HEK293 (cell line): Measurements from ENCODE around the gene RGPD8.
A peak's percentile ranks its signal among the peaks of the same experiment; 100 is the strongest.

ENCODE experiments used
- CTCF ChIA-PET: fragments of 350-600 bp; formaldehyde crosslinking; extraction: SDS; loops from one replicate; lab custom pipeline; 2021; ENCODE audit warnings: antibody characterized with exemption; lab: Yijun Ruan, JAX
- POLR2A ChIA-PET: fragments of 300-600 bp; formaldehyde crosslinking; extraction: SDS; loops from one replicate; lab custom pipeline; 2020; ENCODE audit warnings: antibody characterized with exemption, inconsistent platforms; lab: Yijun Ruan, JAX
- H3K27ac ChIP-seq: fragments of 200-500 bp; sonication (Bioruptor generic); 2 replicates; pipeline ENCODE4 v1.5.1; 2014; ENCODE audit warnings: low read depth, low read length, control low read depth, inconsistent platforms; ENCODE audit errors: extremely low read depth
- H3K36me3 ChIP-seq, 2 experiments: fragments of 200-500 bp in 1 of 2; sonication (Bioruptor generic) in 1 of 2; 1 replicate in 1 of 2; 2 replicates in 1 of 2; pipeline ENCODE4 v1.5.1; 2014 to 2017; ENCODE audit warnings: inconsistent platforms in 2 of 2, low read length in 2 of 2; ENCODE audit not compliant: control insufficient read depth in 2 of 2, insufficient read depth in 1 of 2
- H3K4me1 ChIP-seq: fragments of 200-500 bp; sonication (Bioruptor generic); 2 replicates; pipeline ENCODE4 v1.5.1; 2014; ENCODE audit warnings: mild to moderate bottlenecking, low read length, inconsistent platforms; ENCODE audit not compliant: control insufficient read depth, insufficient read depth
- H3K4me3 ChIP-seq: 2 replicates; pipeline ENCODE4 v1.5.1; 2011; ENCODE audit warnings: low read depth, mild to moderate bottlenecking, control low read depth, low read length, moderate library complexity
- H3K9me3 ChIP-seq: fragments of 200-500 bp; sonication (Bioruptor generic); 2 replicates; pipeline ENCODE4 v1.5.1; 2014; ENCODE audit warnings: low read depth, low read length, inconsistent platforms; ENCODE audit not compliant: control insufficient read depth, insufficient read depth
- GLIS2 ChIP-seq: fragments of 450-650 bp; formaldehyde crosslinking; IDR thresholded peaks from 2 replicates; pipeline ENCODE4 v1.5.1; 2016; ENCODE audit warnings: missing biosample characterization, missing genetic modification characterization
- KLF1 ChIP-seq: fragments of 450-650 bp; formaldehyde crosslinking; IDR thresholded peaks from 2 replicates; pipeline ENCODE4 v1.5.1; 2016; ENCODE audit warnings: missing biosample characterization, missing genetic modification characterization
- KLF10 ChIP-seq: fragments of 450-650 bp; IDR thresholded peaks from 2 replicates; pipeline ENCODE4 v1.5.1; 2018; ENCODE audit warnings: missing biosample characterization, mild to moderate bottlenecking, missing genetic modification characterization
- KLF9 ChIP-seq: fragments of 450-650 bp; formaldehyde crosslinking; IDR thresholded peaks from 2 replicates; pipeline ENCODE4 v1.5.1; 2016; ENCODE audit warnings: missing biosample characterization, missing genetic modification characterization, low read depth
- MEIS1 ChIP-seq: sonication (generic); formaldehyde crosslinking; IDR thresholded peaks from 2 replicates; pipeline ENCODE4 v1.8.1; 2022; ENCODE audit warnings: missing genetic modification reagents, mild to moderate bottlenecking, borderline replicate concordance
- OSR2 ChIP-seq: fragments of 450-650 bp; formaldehyde crosslinking; IDR thresholded peaks from 2 replicates; pipeline ENCODE4 v1.5.1; 2016; ENCODE audit warnings: missing biosample characterization, missing genetic modification characterization
- PRDM1 ChIP-seq: fragments of 450-650 bp; formaldehyde crosslinking; IDR thresholded peaks from 2 replicates; pipeline ENCODE4; 2016; ENCODE audit warnings: missing biosample characterization, missing genetic modification characterization
- PRDM10 ChIP-seq: fragments of 450-650 bp; formaldehyde crosslinking; IDR thresholded peaks from 2 replicates; pipeline ENCODE4 v1.5.1; 2016; ENCODE audit warnings: missing biosample characterization, missing genetic modification characterization
- ZBTB11 ChIP-seq: fragments of 450-650 bp; formaldehyde crosslinking; conservative IDR thresholded peaks from 2 replicates; pipeline ENCODE4 v1.5.1; 2016; ENCODE audit warnings: low read depth, missing biosample characterization, missing genetic modification characterization
- ZBTB20 ChIP-seq: fragments of 450-650 bp; formaldehyde crosslinking; IDR thresholded peaks from 2 replicates; pipeline ENCODE4 v1.5.1; 2016; ENCODE audit warnings: missing biosample characterization, missing genetic modification characterization
- ZBTB48 ChIP-seq: fragments of 450-650 bp; formaldehyde crosslinking; IDR thresholded peaks from 2 replicates; pipeline ENCODE4 v1.5.1; 2016; ENCODE audit warnings: missing biosample characterization, missing genetic modification characterization
- ZBTB6 ChIP-seq: fragments of 450-650 bp; formaldehyde crosslinking; IDR thresholded peaks from 2 replicates; pipeline ENCODE4 v1.5.1; 2017; ENCODE audit warnings: missing biosample characterization, missing genetic modification characterization
- ZBTB8A ChIP-seq: fragments of 450-650 bp; formaldehyde crosslinking; IDR thresholded peaks from 2 replicates; pipeline ENCODE4 v1.5.1; 2016; ENCODE audit warnings: missing biosample characterization, missing genetic modification characterization
- ZEB2 ChIP-seq: fragments of 450-650 bp; formaldehyde crosslinking; IDR thresholded peaks from 2 replicates; pipeline ENCODE4 v1.5.1; 2016; ENCODE audit warnings: missing biosample characterization, missing genetic modification characterization
- ZNF302 ChIP-seq: fragments of 450-650 bp; formaldehyde crosslinking; IDR thresholded peaks from 2 replicates; pipeline ENCODE4 v1.5.1; 2016; ENCODE audit warnings: missing biosample characterization, missing genetic modification characterization, low read depth
- ZNF394 ChIP-seq: fragments of 450-650 bp; formaldehyde crosslinking; IDR thresholded peaks from 2 replicates; pipeline ENCODE4 v1.5.1; 2016; ENCODE audit warnings: missing biosample characterization, missing genetic modification characterization, mild to moderate bottlenecking, moderate library complexity, borderline replicate concordance
- ZNF423 ChIP-seq: fragments of 450-650 bp; formaldehyde crosslinking; IDR thresholded peaks from 2 replicates; pipeline ENCODE4 v1.5.1; 2016; ENCODE audit warnings: missing biosample characterization, missing genetic modification characterization
- ZNF514 ChIP-seq: fragments of 450-650 bp; formaldehyde crosslinking; IDR thresholded peaks from 2 replicates; pipeline ENCODE4 v1.5.1; 2016; ENCODE audit warnings: missing biosample characterization, missing genetic modification characterization
- ZNF521 ChIP-seq: fragments of 450-650 bp; formaldehyde crosslinking; IDR thresholded peaks from 2 replicates; pipeline ENCODE4 v1.5.1; 2017; ENCODE audit warnings: missing biosample characterization, mild to moderate bottlenecking, missing genetic modification characterization
- ZNF596 ChIP-seq: fragments of 450-650 bp; IDR thresholded peaks from 2 replicates; pipeline ENCODE4 v1.5.0; 2018; ENCODE audit warnings: missing biosample characterization, mild to moderate bottlenecking, missing genetic modification characterization, moderate library complexity
- ZNF660 ChIP-seq: fragments of 450-650 bp; IDR thresholded peaks from 2 replicates; pipeline ENCODE4 v1.5.1; 2018; ENCODE audit warnings: missing biosample characterization, mild to moderate bottlenecking, missing genetic modification characterization
- ZNF776 ChIP-seq: fragments of 450-650 bp; formaldehyde crosslinking; IDR thresholded peaks from 2 replicates; pipeline ENCODE4 v1.5.0; 2017; ENCODE audit warnings: missing biosample characterization, missing genetic modification characterization, borderline replicate concordance
- ZSCAN23 ChIP-seq: fragments of 450-650 bp; formaldehyde crosslinking; IDR thresholded peaks from 2 replicates; pipeline ENCODE4 v1.5.1; 2016; ENCODE audit warnings: missing biosample characterization, missing genetic modification characterization
- ZSCAN30 ChIP-seq: fragments of 450-650 bp; IDR thresholded peaks from 2 replicates; pipeline ENCODE4 v1.5.1; 2018; ENCODE audit warnings: missing biosample characterization, mild to moderate bottlenecking, missing genetic modification characterization, moderate library complexity
- ZSCAN4 ChIP-seq: fragments of 450-650 bp; formaldehyde crosslinking; IDR thresholded peaks from 2 replicates; pipeline ENCODE4 v1.5.1; 2017; ENCODE audit warnings: missing biosample characterization, missing genetic modification characterization
- ZXDB ChIP-seq: fragments of 450-650 bp; formaldehyde crosslinking; IDR thresholded peaks from 2 replicates; pipeline ENCODE4 v1.5.1; 2016; ENCODE audit warnings: missing biosample characterization, missing genetic modification characterization

RGPD8 gene

GRCh38 chr2:112482309-112483041, 49.0 kb upstream of the RGPD8 start (continued):
- TF ChIP-seq ZXDB (tag by site-specific recombination) = 0 out of 2 replicates have a peak, but pooled peaks have one; percentile 4
- peak; percentile 58; the same call in 1 of the 2 replicates for TF ChIP-seq ZBTB20 (tag by site-specific recombination)

- CTCF ChIA-PET = interaction anchor here (0.6 to 2.4 kb wide), 7 partner anchors 8 to 650 kb away, joined by 3 to 12 read pairs (median 5); no protein-coding TSS in a partner anchor
- peak within 1 kb of the TSS; percentile 83 for H3K4me3 ChIP-seq
- H3K27ac ChIP-seq = peak within 1 kb of the TSS; percentile 76
- POLR2A ChIA-PET = interaction anchor here (1.3 kb wide), 1 partner anchor 227 kb away, joined by 4 read pairs; the partner anchor contains the start of gene ZC3H8
- no peaks in the 10 kb centered on the region for H3K9me3 ChIP-seq
- peaks cover 3% of the 10 kb centered on the region; the same call in 1 of the 2 replicates for H3K4me1 ChIP-seq
- peaks cover 0 to 16% of the 10 kb centered on the region in 2 experiments; a peak in 2 of 3 replicates for H3K36me3 ChIP-seq
- TF ChIP-seq GLIS2 = peak; percentile 51
- no peak for TF ChIP-seq ZNF423 (tag by site-specific recombination)
- peak; percentile 23; the same call in 1 of the 2 replicates for TF ChIP-seq ZEB2 (tag by site-specific recombination)
- TF ChIP-seq ZNF394 (tag by site-specific recombination) = no peak
- TF ChIP-seq ZNF302 (tag by site-specific recombination) = no peak
- TF ChIP-seq ZBTB11 = 0 out of 2 replicates have a peak, but pooled peaks have one; percentile 21
- TF ChIP-seq ZSCAN4 (tag by site-specific recombination) = no peak
- peak; percentile 47; the same call in 1 of the 2 replicates for TF ChIP-seq KLF9 (tag by site-specific recombination)
- no peak for TF ChIP-seq ZNF776
- no peak for TF ChIP-seq MEIS1 (CRISPR knock-in tag)
- TF ChIP-seq ZBTB8A = peak; percentile 8; the same call in 1 of the 2 replicates
- TF ChIP-seq ZNF596 (tag by site-specific recombination) = no peak
- no peak for TF ChIP-seq ZNF660 (tag by site-specific recombination)
- TF ChIP-seq KLF1 (tag by site-specific recombination) = peak; percentile 34
- peak; percentile 26; the same call in 1 of the 2 replicates for TF ChIP-seq ZBTB48 (tag by site-specific recombination)
- 0 out of 2 replicates have a peak, but pooled peaks have one; percentile 49 for TF ChIP-seq ZSCAN30 (tag by site-specific recombination)
- TF ChIP-seq PRDM1 (tag by site-specific recombination) = no peak
- TF ChIP-seq OSR2 = no peak
- no peak for TF ChIP-seq ZBTB6 (tag by site-specific recombination)
- peak; percentile 87 for TF ChIP-seq KLF10 (tag by site-specific recombination)
- TF ChIP-seq ZNF514 (tag by site-specific recombination) = no peak
- 0 out of 2 replicates have a peak, but pooled peaks have one; percentile 7 for TF ChIP-seq PRDM10
- no peak for TF ChIP-seq ZSCAN23 (tag by site-specific recombination)
- TF ChIP-seq ZNF521 = no peak
These were observed 48.2 kb upstream of the RGPD8 start, which contains the start of gene TTL for GRCh38 chr2:112481528-112482233. TTL (plus strand) TSS chr2:112482156; CDS start chr2:112482345, 189 bp downstream.
